Daoy (cell line): Measurements from ENCODE around the gene MPP2. TPM values are rescaled to one million over a fixed set of nuclear protein-coding genes. Genes with fewer than 3 reads are reported as not detected.

Experiments
- total RNA-seq: library from RNA; depleted of rRNA; stranded (reverse); fragments of >200 nt; shearing (Covaris generic); gene quantifications from 2 replicates; pipeline ENCODE4 v1.2.3, GENCODE V29; 2014; rRNA removed

Gene MPP2
- total RNA-seq, 1 experiment from 2014 or later: 1.3 TPM

Other genes with a start within 250 kb of the MPP2 start
- gene MEOX1, start 245.6 kb downstream of the MPP2 start, total RNA-seq: 8.6 and 13.1 TPM in 2 replicates
- gene SOST, start 148.7 kb downstream of the MPP2 start, total RNA-seq: 0.29 TPM in 1 of 2 replicates, not detected in the other
- gene DUSP3, start 128.6 kb downstream of the MPP2 start, total RNA-seq: 14.2 and 17.8 TPM in 2 replicates
- gene CFAP97D1, start 127.1 kb downstream of the MPP2 start, total RNA-seq: not detected in 2 replicates
- 9.0 and 17.7 TPM in 2 replicates for gene MPP3, start 74.4 kb downstream of the MPP2 start, total RNA-seq
- gene CD300LG, start 60.4 kb downstream of the MPP2 start, total RNA-seq: 0.51 TPM in 1 of 2 replicates, not detected in the other
- gene PPY, start 34.9 kb upstream of the MPP2 start, total RNA-seq: not detected in 2 replicates
- not detected in 2 replicates for gene PYY, start 46.4 kb upstream of the MPP2 start, total RNA-seq
- 0.09 and 1.1 TPM in 2 replicates for gene NAGS, start 97.1 kb upstream of the MPP2 start, total RNA-seq
- 27.9 and 31.9 TPM in 2 replicates for gene TMEM101, start 107.4 kb upstream of the MPP2 start, total RNA-seq
- 41.0 and 42.6 TPM in 2 replicates for gene LSM12, start 159.1 kb upstream of the MPP2 start, total RNA-seq
- 22.6 and 30.1 TPM in 2 replicates for gene G6PC3, start 163.2 kb upstream of the MPP2 start, total RNA-seq
- 24.0 and 33.1 TPM in 2 replicates for gene HDAC5, start 216.1 kb upstream of the MPP2 start, total RNA-seq
- 4.3 and 7.9 TPM in 2 replicates for gene HROB, start 234.4 kb upstream of the MPP2 start, total RNA-seq